Amygdala (tissue), 56 donors: Measurements from ENCODE around the gene ALG12.
"Not testable (repeated sequence)": the region's sequence is repeated elsewhere in the genome, so short reads cannot be mapped to it uniquely, and the experiment has no call there.

ENCODE experiments used
- DNase-seq, 56 donors: peaks; one replicate each; lab custom pipeline; 2025; lab: John Stamatoyannopoulos, UW

The ALG12 gene

GRCh38 chr22:49852898-49853894, 65.0 kb downstream of the ALG12 start, which contains the start of gene ZBED4:
TSS of gene ZBED4 (plus strand) at chr22:49853844. CDS start at chr22:49883663, 29,819 bp downstream.
- DNase-seq, result peak; percentile 32 to 98 (median 90)

- not testable (repeated sequence) for DNase-seq
Observed at GRCh38 chr22:49852568-49852897, 65.7 kb downstream of the ALG12 start.

DNA sequence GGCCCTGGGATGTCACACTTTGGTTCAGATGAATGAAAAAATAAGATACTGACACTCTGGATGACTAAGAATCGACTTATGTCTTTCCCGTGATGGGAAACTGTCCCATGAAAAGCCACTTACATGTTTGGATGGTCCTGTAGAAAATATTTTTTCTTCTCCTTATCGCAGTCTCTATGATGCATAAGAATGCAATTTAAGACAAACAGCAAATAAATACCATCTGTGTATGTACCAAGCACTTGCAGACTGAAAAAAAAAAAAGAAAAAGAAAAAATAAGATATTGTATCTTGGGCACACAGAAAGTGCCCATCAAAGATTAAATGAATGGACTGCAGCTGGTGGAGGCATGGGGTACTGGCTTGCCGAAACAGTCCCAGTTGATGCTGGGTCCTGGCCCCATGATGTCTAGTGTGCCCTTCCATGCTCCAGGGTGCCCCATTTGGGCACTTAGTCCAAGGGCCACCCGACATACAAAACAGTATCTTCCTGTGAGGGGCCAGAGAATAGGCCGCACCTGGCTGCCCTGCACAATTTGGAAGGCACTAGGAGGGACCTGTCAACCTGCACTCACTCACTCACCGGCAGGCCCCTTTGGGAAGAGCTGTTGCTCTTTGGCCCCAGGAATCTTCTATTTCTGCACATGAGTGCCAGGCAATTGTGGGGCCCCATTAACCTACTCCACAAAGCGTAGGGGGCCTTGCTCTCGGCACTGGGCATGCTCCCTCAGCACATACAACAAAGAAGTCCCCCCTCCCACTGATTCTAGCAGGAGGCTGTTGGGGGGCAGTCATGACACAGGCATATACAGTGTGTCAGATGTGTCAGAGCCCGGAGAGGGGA, 67.1 kb downstream of the ALG12 start:
- DNase-seq, result no peak
